ENCODE results near the gene MAFG.

DNA sequence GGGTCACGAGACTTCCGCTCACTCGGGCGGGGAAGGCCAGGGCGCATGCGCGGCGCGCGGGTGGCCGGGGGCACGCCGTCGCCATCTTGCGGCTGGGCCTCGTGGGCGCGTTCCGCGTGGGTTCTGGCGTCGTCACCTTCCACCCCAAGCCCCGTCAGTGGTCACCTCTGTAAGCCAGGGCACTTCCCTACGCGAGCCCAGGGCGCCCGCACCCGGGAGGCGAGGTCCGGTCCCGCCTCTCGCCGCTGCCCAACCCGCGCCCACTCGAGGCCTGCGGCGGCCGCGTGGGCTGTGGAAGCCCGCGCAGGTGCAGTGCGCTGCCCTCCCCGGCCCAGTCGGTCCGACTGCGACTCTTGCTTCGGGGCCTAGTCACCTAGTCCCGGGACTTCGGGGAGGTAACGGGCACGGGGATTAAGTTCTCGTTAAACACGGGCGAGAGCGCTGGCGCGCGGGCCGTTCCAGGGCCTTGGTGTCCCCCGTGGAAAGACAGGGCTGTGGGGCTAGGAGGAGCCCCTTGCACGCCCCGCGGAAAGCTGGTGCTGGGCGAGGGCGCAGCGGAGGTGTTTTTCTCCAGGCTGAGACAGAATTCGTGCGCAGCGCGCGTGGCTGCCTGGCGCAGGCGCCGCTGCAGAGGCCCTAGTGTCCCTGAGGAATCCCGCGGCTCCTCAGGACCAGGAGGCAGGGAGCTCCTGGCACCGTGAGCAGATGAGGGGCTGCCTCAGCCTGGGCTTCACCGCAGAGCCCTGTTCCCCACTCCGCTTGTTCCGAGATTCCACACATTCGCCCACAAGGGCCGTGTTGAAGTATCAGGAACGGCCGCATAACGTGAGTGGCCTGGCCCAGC lies 55.9 kb downstream of the MAFG start:
- TF ChIP-seq, protein P1, sequence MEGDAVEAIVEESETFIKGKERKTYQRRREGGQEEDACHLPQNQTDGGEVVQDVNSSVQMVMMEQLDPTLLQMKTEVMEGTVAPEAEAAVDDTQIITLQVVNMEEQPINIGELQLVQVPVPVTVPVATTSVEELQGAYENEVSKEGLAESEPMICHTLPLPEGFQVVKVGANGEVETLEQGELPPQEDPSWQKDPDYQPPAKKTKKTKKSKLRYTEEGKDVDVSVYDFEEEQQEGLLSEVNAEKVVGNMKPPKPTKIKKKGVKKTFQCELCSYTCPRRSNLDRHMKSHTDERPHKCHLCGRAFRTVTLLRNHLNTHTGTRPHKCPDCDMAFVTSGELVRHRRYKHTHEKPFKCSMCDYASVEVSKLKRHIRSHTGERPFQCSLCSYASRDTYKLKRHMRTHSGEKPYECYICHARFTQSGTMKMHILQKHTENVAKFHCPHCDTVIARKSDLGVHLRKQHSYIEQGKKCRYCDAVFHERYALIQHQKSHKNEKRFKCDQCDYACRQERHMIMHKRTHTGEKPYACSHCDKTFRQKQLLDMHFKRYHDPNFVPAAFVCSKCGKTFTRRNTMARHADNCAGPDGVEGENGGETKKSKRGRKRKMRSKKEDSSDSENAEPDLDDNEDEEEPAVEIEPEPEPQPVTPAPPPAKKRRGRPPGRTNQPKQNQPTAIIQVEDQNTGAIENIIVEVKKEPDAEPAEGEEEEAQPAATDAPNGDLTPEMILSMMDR (IDR thresholded peaks at IDR 0.05), result peak in 2 of 7 experiments; percentile 7 to 39
- TF ChIP-seq POLR2A (IDR thresholded peaks at IDR 0.05), result peak in 1 of 4 donors; percentile 60
- peak in 2 of 3 donors; percentile 15 to 100 for TF ChIP-seq POLR2AphosphoS5 (IDR thresholded peaks at IDR 0.05)
